Karpas-422 (cell line): ENCODE results near the gene TLCD3B. TPM values are rescaled to one million over a fixed set of nuclear protein-coding genes. Genes with fewer than 3 reads are reported as not detected.

Experiments
- DNase-seq: peaks from one replicate; pipeline ENCODE4 v3.0.0-alpha.2; 2015
- H2AFZ ChIP-seq: fragments of 200-600 bp; sonication (generic); 2 replicates; pipeline ENCODE4 v1.6.1; 2014; ENCODE audit warnings: antibody characterized with exemption, low read length, mixed read lengths
- H3K27ac ChIP-seq: fragments of 200-600 bp; sonication (generic); 2 replicates; pipeline ENCODE4 v1.5.1; 2014; ENCODE audit warnings: mild to moderate bottlenecking, low read length, moderate library complexity
- H3K27me3 ChIP-seq: fragments of 200-600 bp; sonication (generic); 2 replicates; pipeline ENCODE4 v1.6.1; 2014; ENCODE audit warnings: low read length, mixed read lengths
- H3K36me3 ChIP-seq: fragments of 200-600 bp; sonication (generic); 2 replicates; pipeline ENCODE4 v1.6.1; 2014; ENCODE audit warnings: low read length, mixed read lengths; ENCODE audit not compliant: insufficient read depth
- H3K4me1 ChIP-seq: fragments of 200-600 bp; sonication (generic); 2 replicates; pipeline ENCODE4 v1.6.1; 2014; ENCODE audit warnings: mild to moderate bottlenecking, low read length, mixed read lengths
- H3K4me2 ChIP-seq: fragments of 200-600 bp; sonication (generic); 2 replicates; pipeline ENCODE4 v1.6.1; 2014; ENCODE audit warnings: low read length, low read depth, mild to moderate bottlenecking; ENCODE audit not compliant: poor library complexity, severe bottlenecking
- H3K4me3 ChIP-seq: fragments of 200-600 bp; sonication (generic); 2 replicates; pipeline ENCODE4 v1.5.1; 2014; ENCODE audit warnings: mild to moderate bottlenecking, antibody characterized with exemption, low read length, mixed read lengths
- H3K79me2 ChIP-seq: fragments of 200-600 bp; sonication (generic); 2 replicates; pipeline ENCODE4 v1.6.1; 2014; ENCODE audit warnings: mild to moderate bottlenecking, low read length, mixed read lengths
- H3K9ac ChIP-seq: fragments of 200-600 bp; sonication (generic); 2 replicates; pipeline ENCODE4 v1.6.0; 2014; ENCODE audit warnings: low read length
- H3K9me2 ChIP-seq: fragments of 200-600 bp; sonication (generic), shearing (Covaris generic); replicated peaks from 2 replicates; pipeline ENCODE4 v1.6.0; 2014; ENCODE audit warnings: mild to moderate bottlenecking, low read length, moderate library complexity; ENCODE audit not compliant: insufficient read depth
- H3K9me3 ChIP-seq: fragments of 300-700, 200-600 bp; sonication (generic); 2 replicates; pipeline ENCODE4 v1.6.1; 2014; ENCODE audit warnings: low read length, mixed read lengths
- H4K20me1 ChIP-seq: fragments of 200-600 bp; sonication (generic); 2 replicates; pipeline ENCODE4 v1.6.1; 2014; ENCODE audit warnings: mild to moderate bottlenecking, antibody characterized with exemption, low read length, low read depth; ENCODE audit not compliant: insufficient read depth
- total RNA-seq: library from RNA; depleted of rRNA; stranded (reverse); fragments of >200 nt; shearing (Covaris generic); gene quantifications from 2 replicates; pipeline ENCODE4 v1.2.3, GENCODE V29; 2014; ENCODE audit warnings: low replicate concordance

Gene TLCD3B
- total RNA-seq, 1 experiment from 2014 or later: not detected

- peaks cover 36% of the 10 kb centered on the region for H4K20me1 ChIP-seq
- H3K9ac ChIP-seq: peak overlapping the region; percentile 95
- peak overlapping the region; percentile 99 for H3K4me3 ChIP-seq
- peaks cover 55% of the 10 kb centered on the region for H3K4me1 ChIP-seq
- no peaks in the 10 kb centered on the region for H3K9me2 ChIP-seq
- H2AFZ ChIP-seq: no peak overlapping the region
- H3K4me2 ChIP-seq: peak overlapping the region; percentile 85
- H3K27ac ChIP-seq: peak overlapping the region; percentile 95
- H3K9me3 ChIP-seq: no peaks in the 10 kb centered on the region
- peaks cover 31% of the 10 kb centered on the region for H3K79me2 ChIP-seq
- no peak for DNase-seq
- H3K27me3 ChIP-seq: no peaks in the 10 kb centered on the region
- peaks cover 37% of the 10 kb centered on the region for H3K36me3 ChIP-seq
These were observed 33.6 kb upstream of the TLCD3B start for GRCh38 chr16:30064729-30065101.

GRCh38 chr16:30063893-30064728 lies 33.0 kb upstream of the TLCD3B start:
- Histone ChIP-seq H2AFZ (no peak overlapping the region; the same call in 1 of the 2 replicates), H3K36me3 (peaks cover 31% of the 10 kb centered on the region), H3K27ac (peak overlapping the region; percentile 95), H3K4me1 (peaks cover 51% of the 10 kb centered on the region), H3K9me2 (no peaks in the 10 kb centered on the region), H4K20me1 (peaks cover 30% of the 10 kb centered on the region), H3K9ac (peak overlapping the region; percentile 95), H3K4me2 (peak overlapping the region; percentile 85), H3K4me3 (peak overlapping the region; percentile 99), H3K9me3 (no peaks in the 10 kb centered on the region), H3K27me3 (no peaks in the 10 kb centered on the region), H3K79me2 (peaks cover 31% of the 10 kb centered on the region)
- DNase-seq: peak; percentile 92

- H3K79me2 ChIP-seq: peaks cover 31% of the 10 kb centered on the region
- H3K4me2 ChIP-seq: peak overlapping the region; percentile 85
- H3K9ac ChIP-seq: peak overlapping the region; percentile 95
- no peaks in the 10 kb centered on the region for H3K9me2 ChIP-seq
- H3K4me3 ChIP-seq: peak overlapping the region; percentile 99
- no peaks in the 10 kb centered on the region for H3K9me3 ChIP-seq
- H3K36me3 ChIP-seq: peaks cover 24% of the 10 kb centered on the region
- peaks cover 49% of the 10 kb centered on the region for H3K4me1 ChIP-seq
- H3K27ac ChIP-seq: peak overlapping the region; percentile 95
- no peak overlapping the region; the same call in 1 of the 2 replicates for H2AFZ ChIP-seq
- DNase-seq: no peak
- no peaks in the 10 kb centered on the region for H3K27me3 ChIP-seq
- peaks cover 24% of the 10 kb centered on the region for H4K20me1 ChIP-seq
These were observed 32.3 kb upstream of the TLCD3B start for GRCh38 chr16:30063278-30063892.

- Histone ChIP-seq H3K9me3 (no peaks in the 10 kb centered on the region), H3K27me3 (no peaks in the 10 kb centered on the region), H3K4me1 (peaks cover 33% of the 10 kb centered on the region), H2AFZ (no peak overlapping the region), H3K9ac (0 out of 2 replicates have a peak overlapping the region, but pooled peaks have one; percentile 28), H3K4me3 (no peak overlapping the region), H3K27ac (peak overlapping the region; percentile 36; the same call in 1 of the 2 replicates), H3K36me3 (peaks cover 3% of the 10 kb centered on the region), H3K4me2 (peak overlapping the region; percentile 5), H3K9me2 (no peaks in the 10 kb centered on the region), H4K20me1 (peaks cover 4% of the 10 kb centered on the region), H3K79me2 (peaks cover 13% of the 10 kb centered on the region)
- DNase-seq: no peak
These were observed 29.9 kb upstream of the TLCD3B start for GRCh38 chr16:30060836-30061554.

GRCh38 chr16:30060346-30060745 lies 29.3 kb upstream of the TLCD3B start:
- Histone ChIP-seq H3K79me2 (peaks cover 9% of the 10 kb centered on the region), H3K9ac (no peak overlapping the region), H3K36me3 (no peaks in the 10 kb centered on the region), H3K27me3 (no peaks in the 10 kb centered on the region), H3K4me2 (no peak overlapping the region), H3K9me2 (no peaks in the 10 kb centered on the region), H3K4me1 (peaks cover 36% of the 10 kb centered on the region), H3K4me3 (no peak overlapping the region), H3K9me3 (no peaks in the 10 kb centered on the region), H3K27ac (no peak overlapping the region), H4K20me1 (no peaks in the 10 kb centered on the region), H2AFZ (no peak overlapping the region)
- no peak for DNase-seq

GRCh38 chr16:30054959-30055553 lies 24.0 kb upstream of the TLCD3B start:
- peak overlapping the region; percentile 72; the same call in 1 of the 2 replicates for H2AFZ ChIP-seq
- no peaks in the 10 kb centered on the region for H3K9me3 ChIP-seq
- peaks cover 31% of the 10 kb centered on the region for H3K4me1 ChIP-seq
- no peak overlapping the region for H3K27ac ChIP-seq
- H3K4me3 ChIP-seq: peak overlapping the region; percentile 31; the same call in 1 of the 2 replicates
- H3K27me3 ChIP-seq: no peaks in the 10 kb centered on the region
- H3K9me2 ChIP-seq: no peaks in the 10 kb centered on the region
- no peaks in the 10 kb centered on the region for H3K36me3 ChIP-seq
- peak overlapping the region; percentile 52 for H3K9ac ChIP-seq
- 0 out of 2 replicates have a peak, but pooled peaks cover 3% of the 10 kb centered on the region for H3K79me2 ChIP-seq
- peak overlapping the region; percentile 50 for H3K4me2 ChIP-seq
- no peaks in the 10 kb centered on the region for H4K20me1 ChIP-seq
- DNase-seq: peak; percentile 86

- Histone ChIP-seq H3K4me3 (peak overlapping the region; percentile 31; the same call in 1 of the 2 replicates), H3K27me3 (no peaks in the 10 kb centered on the region), H3K4me1 (peaks cover 31% of the 10 kb centered on the region), H3K9ac (peak overlapping the region; percentile 40), H3K79me2 (0 out of 2 replicates have a peak, but pooled peaks cover 3% of the 10 kb centered on the region), H3K36me3 (no peaks in the 10 kb centered on the region), H3K4me2 (peak overlapping the region; percentile 50), H3K9me2 (no peaks in the 10 kb centered on the region), H4K20me1 (no peaks in the 10 kb centered on the region), H3K9me3 (no peaks in the 10 kb centered on the region), H3K27ac (no peak overlapping the region), H2AFZ (no peak overlapping the region)
- no peak for DNase-seq
These were observed 23.4 kb upstream of the TLCD3B start for GRCh38 chr16:30054451-30054850.
